ENCODE measurements around the gene ADAM23. TPM values are rescaled to one million over a fixed set of nuclear protein-coding genes. Genes with fewer than 3 reads are reported as not detected.

The ADAM23 gene
- polyA plus RNA-seq, 1 donor (not counting 4 experiments of a cell fraction or from before 2014, with no cell fraction given): 1.3 TPM

DNA sequence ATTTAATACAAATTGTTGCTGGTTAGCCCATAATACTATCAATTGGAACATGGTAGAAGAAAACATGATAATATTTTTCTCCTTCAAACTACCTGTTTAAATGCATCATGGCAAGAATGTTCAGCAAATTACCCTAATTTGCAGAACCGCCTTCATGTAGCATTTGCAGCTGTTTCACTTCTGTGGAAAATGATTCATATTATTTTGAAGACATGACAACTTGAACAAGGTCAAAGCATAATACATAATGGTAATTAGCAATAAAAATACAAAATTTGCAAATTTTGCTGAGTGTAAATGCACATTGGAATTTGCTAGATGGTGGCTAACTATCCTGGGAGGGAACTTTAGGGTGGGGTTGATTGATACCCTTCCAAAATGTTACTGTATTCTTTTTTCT, 30.8 kb downstream of the ADAM23 start:
- Histone ChIP-seq H3K4me1 (ENCODE audit: control insufficient read depth, extremely low read depth, insufficient read depth, low read length) (peaks cover 8% of the 10 kb centered on the region), H4K20me1 (ENCODE audit: control insufficient read depth, extremely low read depth, insufficient read depth, low read length) (no peaks in the 10 kb centered on the region)
- dilution Hi-C loops (cut with MboI; ENCODE audit: extremely low pct_ligation_motif_present, low sequenced_read_pairs): no loop called here

DNA sequence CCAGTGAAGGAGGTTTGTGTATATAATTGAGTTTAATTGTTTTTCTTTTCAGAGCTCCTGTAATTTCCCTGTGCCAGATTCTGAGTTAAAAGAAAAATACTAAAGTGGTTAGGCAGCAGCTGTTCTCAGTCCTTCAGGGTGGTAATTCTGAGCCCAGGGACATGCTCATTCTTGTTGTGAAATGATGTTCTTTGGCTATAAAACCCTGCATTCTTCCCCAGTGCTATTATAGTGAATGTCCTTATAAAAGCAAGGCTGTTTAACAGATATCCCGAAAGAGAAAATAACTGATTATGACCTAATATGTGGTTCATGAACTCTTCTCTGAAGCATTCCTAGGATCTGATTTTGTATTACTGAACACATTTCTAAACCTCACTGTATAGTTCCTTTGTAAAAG, 34.0 kb downstream of the ADAM23 start:
- Histone ChIP-seq H3K36me3 (ENCODE audit: control insufficient read depth in 2 of 2, extremely low read depth in 1 of 2, insufficient read depth in 2 of 2, low read length in 2 of 2) (no peaks in the 10 kb centered on the region), H2AFZ (ENCODE audit: control insufficient read depth, low read length) (peak overlapping the region; percentile 55), H3K9ac (ENCODE audit: control insufficient read depth, extremely low read depth, insufficient read depth, low read length) (no peak overlapping the region), H3K4me1 (ENCODE audit: control insufficient read depth, extremely low read depth, insufficient read depth, low read length) (peaks cover 8% of the 10 kb centered on the region), H3K4me3 (ENCODE audit: control insufficient read depth in 2 of 3, extremely low read depth in 1 of 3, insufficient read depth in 2 of 3, low read depth in 1 of 3, low read length in 3 of 3) (peak overlapping the region in 1 of 3 experiments; percentile 21), H3K79me2 (ENCODE audit: control insufficient read depth, insufficient read depth, low read length) (no peaks in the 10 kb centered on the region), H3K27ac (ENCODE audit: control insufficient read depth, insufficient read depth, low read length) (peak overlapping the region; percentile 8), H3K9me1 (ENCODE audit: control insufficient read depth, extremely low read depth, insufficient read depth, low read length) (no peaks in the 10 kb centered on the region), H3K9me3 (ENCODE audit: control insufficient read depth, low read depth, low read length) (no peaks in the 10 kb centered on the region), H3K27me3 (ENCODE audit: control insufficient read depth, extremely low read depth, insufficient read depth, low read length) (no peaks in the 10 kb centered on the region), H4K20me1 (ENCODE audit: control insufficient read depth, extremely low read depth, insufficient read depth, low read length) (no peaks in the 10 kb centered on the region), H3K4me2 (ENCODE audit: control insufficient read depth, extremely low read depth, insufficient read depth, low read depth, low read length) (peak overlapping the region; percentile 47)
- peak; percentile 49 for DNase-seq (ENCODE audit: low read depth, low spot score)
- dilution Hi-C loops (cut with MboI; ENCODE audit: extremely low pct_ligation_motif_present, low sequenced_read_pairs): no loop called here
- no peak for FAIRE-seq
- TF ChIP-seq EZH2 (IDR thresholded peaks at IDR 0.05; ENCODE audit: low read length) (no peak), CTCF (optimal IDR thresholded peaks at IDR 0.05 in 1 of 3, IDR thresholded peaks at IDR 0.05 in 1 of 3, conservative IDR thresholded peaks at IDR 0.05 in 1 of 3; ENCODE audit: extremely low read depth in 1 of 3, insufficient read depth in 2 of 3, low read length in 3 of 3) (no peak)

More for the DNA sequence above, 30.8 kb downstream of the ADAM23 start:
- Histone ChIP-seq H3K9me1 (ENCODE audit: control insufficient read depth, extremely low read depth, insufficient read depth, low read length) (no peaks in the 10 kb centered on the region), H3K9ac (ENCODE audit: control insufficient read depth, extremely low read depth, insufficient read depth, low read length) (no peak overlapping the region), H3K4me3 (ENCODE audit: control insufficient read depth in 2 of 3, extremely low read depth in 1 of 3, insufficient read depth in 2 of 3, low read depth in 1 of 3, low read length in 3 of 3) (no peak overlapping the region), H3K36me3 (ENCODE audit: control insufficient read depth in 2 of 2, extremely low read depth in 1 of 2, insufficient read depth in 2 of 2, low read length in 2 of 2) (no peaks in the 10 kb centered on the region), H3K79me2 (ENCODE audit: control insufficient read depth, insufficient read depth, low read length) (no peaks in the 10 kb centered on the region), H3K27ac (ENCODE audit: control insufficient read depth, insufficient read depth, low read length) (no peak overlapping the region), H3K27me3 (ENCODE audit: control insufficient read depth, extremely low read depth, insufficient read depth, low read length) (no peaks in the 10 kb centered on the region), H3K4me2 (ENCODE audit: control insufficient read depth, extremely low read depth, insufficient read depth, low read depth, low read length) (no peak overlapping the region), H3K9me3 (ENCODE audit: control insufficient read depth, low read depth, low read length) (no peaks in the 10 kb centered on the region), H2AFZ (ENCODE audit: control insufficient read depth, low read length) (no peak overlapping the region)
- DNase-seq (ENCODE audit: low read depth, low spot score): no peak
- no peak for FAIRE-seq
- TF ChIP-seq CTCF (optimal IDR thresholded peaks at IDR 0.05 in 1 of 3, IDR thresholded peaks at IDR 0.05 in 1 of 3, conservative IDR thresholded peaks at IDR 0.05 in 1 of 3; ENCODE audit: extremely low read depth in 1 of 3, insufficient read depth in 2 of 3, low read length in 3 of 3) (no peak), EZH2 (IDR thresholded peaks at IDR 0.05; ENCODE audit: low read length) (no peak)

Data from keratinocyte (primary cell).